ENCODE data around the gene SLC35G1.

The SLC35G1 gene

DNA sequence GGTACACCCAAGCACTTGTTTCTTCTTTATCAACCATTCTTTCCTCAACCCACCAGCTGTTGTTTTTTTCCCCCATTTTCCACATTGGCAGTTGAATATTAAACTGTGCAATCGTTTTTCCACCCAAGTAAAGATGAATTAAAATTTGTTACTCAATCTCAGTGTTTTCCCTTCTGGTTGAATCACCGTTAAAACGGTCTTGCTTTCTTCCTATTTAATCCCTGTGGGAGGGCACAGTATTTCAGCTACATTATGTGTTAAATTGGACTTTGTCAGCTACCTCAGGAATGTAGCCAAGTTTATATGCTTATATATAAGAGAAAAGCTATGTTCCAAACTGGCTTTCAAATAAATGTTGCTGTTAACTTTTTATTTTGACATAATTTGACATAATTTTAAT is 19.9 kb downstream of the SLC35G1 start:
- no peak overlapping the region for H3K27ac ChIP-seq (replicated peaks; ENCODE audit: low read length)
- H3K9ac ChIP-seq (ENCODE audit: low read depth, low read length, poor library complexity) = no peak overlapping the region
- whole genome bisulfite sequencing, 2 donors (ENCODE audit: extremely low coverage in 2 of 2, insufficient read length in 2 of 2, insufficient replicate concordance in 1 of 2) = no CpG with 5 or more reads among the region's 3 CpGs
- H3K79me1 ChIP-seq (ENCODE audit: low read depth, low read length) = no peaks in the 10 kb centered on the region
- H2BK12ac ChIP-seq (ENCODE audit: low read length) = no peak overlapping the region
- no peak overlapping the region for H2BK5ac ChIP-seq (ENCODE audit: low read length)
- DNase-seq (ENCODE audit: low spot score) = no peak
- no peaks in the 10 kb centered on the region for H3K4me1 ChIP-seq (ENCODE audit: control insufficient read depth in 2 of 2, insufficient read depth in 1 of 2, low read depth in 1 of 2, low read length in 2 of 2)
- no peak overlapping the region for H3K4me3 ChIP-seq (ENCODE audit: low read length in 2 of 2)
- no peak overlapping the region for H3K4ac ChIP-seq (ENCODE audit: low read length)
- no peak overlapping the region for H2BK15ac ChIP-seq (ENCODE audit: low read length)
- no peak overlapping the region for H4K8ac ChIP-seq (ENCODE audit: low read depth, low read length)
- no peak overlapping the region for H4K91ac ChIP-seq (ENCODE audit: low read depth, low read length, poor library complexity)
- H2BK120ac ChIP-seq (ENCODE audit: low read depth, low read length) = no peak overlapping the region
- no peak overlapping the region for H2AK5ac ChIP-seq (ENCODE audit: low read depth, low read length)
- no peaks in the 10 kb centered on the region for H3K9me3 ChIP-seq (replicated peaks in 1 of 2; ENCODE audit: control insufficient read depth in 2 of 2, insufficient read depth in 1 of 2, low read depth in 1 of 2, low read length in 2 of 2)
- H3K4me2 ChIP-seq (ENCODE audit: insufficient read depth, low read length, poor library complexity, severe bottlenecking) = no peak overlapping the region
- no peaks in the 10 kb centered on the region for H3K27me3 ChIP-seq (ENCODE audit: control insufficient read depth in 3 of 3, insufficient read depth in 3 of 3, low read depth in 1 of 3, low read length in 3 of 3)
- H3K18ac ChIP-seq (ENCODE audit: low read length) = no peak overlapping the region
- H2AFZ ChIP-seq (ENCODE audit: low read length) = no peak overlapping the region
- peaks cover 2 to 5% of the 10 kb centered on the region in 2 donors for H3K36me3 ChIP-seq (replicated peaks in 1 of 2; ENCODE audit: control insufficient read depth in 2 of 2, insufficient read depth in 2 of 2, low read length in 2 of 2)
- H3K14ac ChIP-seq (ENCODE audit: low read length) = no peak overlapping the region
- H3K23ac ChIP-seq (ENCODE audit: low read depth, low read length, poor library complexity) = no peak overlapping the region

DNA sequence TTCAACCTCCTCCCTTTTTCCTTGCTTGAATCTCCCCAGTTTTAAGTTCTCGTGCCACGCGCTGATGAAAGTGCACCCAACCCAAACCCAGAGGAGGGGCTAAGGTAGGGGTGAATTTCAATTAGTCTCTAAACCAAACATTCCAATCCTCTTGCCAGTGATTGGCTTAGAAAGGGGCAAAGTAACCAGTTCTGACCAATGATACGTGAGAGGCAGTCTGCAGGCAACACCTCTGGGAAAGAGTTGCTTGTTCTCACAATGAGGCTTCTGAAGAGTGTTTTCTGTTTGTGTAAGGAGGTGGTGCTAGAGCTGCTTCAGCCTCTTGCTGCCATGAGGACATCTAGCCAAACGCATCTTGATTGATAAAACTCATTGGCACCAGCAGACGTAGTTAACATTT is 21.8 kb downstream of the SLC35G1 start:
- no peak overlapping the region for H2BK15ac ChIP-seq (ENCODE audit: low read length)
- H4K91ac ChIP-seq (ENCODE audit: low read depth, low read length, poor library complexity) = no peak overlapping the region
- no peak overlapping the region for H2BK120ac ChIP-seq (ENCODE audit: low read depth, low read length)
- H3K14ac ChIP-seq (ENCODE audit: low read length) = no peak overlapping the region
- H3K9ac ChIP-seq (ENCODE audit: low read depth, low read length, poor library complexity) = no peak overlapping the region
- no peak for DNase-seq (ENCODE audit: low spot score)
- peaks cover 0 to 2% of the 10 kb centered on the region in 2 donors for H3K36me3 ChIP-seq (replicated peaks in 1 of 2; ENCODE audit: control insufficient read depth in 2 of 2, insufficient read depth in 2 of 2, low read length in 2 of 2)
- H4K8ac ChIP-seq (ENCODE audit: low read depth, low read length) = no peak overlapping the region
- H2BK5ac ChIP-seq (ENCODE audit: low read length) = no peak overlapping the region
- H3K27me3 ChIP-seq (ENCODE audit: control insufficient read depth in 3 of 3, insufficient read depth in 3 of 3, low read depth in 1 of 3, low read length in 3 of 3) = no peaks in the 10 kb centered on the region
- no peaks in the 10 kb centered on the region for H3K9me3 ChIP-seq (replicated peaks in 1 of 2; ENCODE audit: control insufficient read depth in 2 of 2, insufficient read depth in 1 of 2, low read depth in 1 of 2, low read length in 2 of 2)
- H2BK12ac ChIP-seq (ENCODE audit: low read length) = no peak overlapping the region
- no peak overlapping the region for H2AK5ac ChIP-seq (ENCODE audit: low read depth, low read length)
- no peak overlapping the region for H3K4ac ChIP-seq (ENCODE audit: low read length)
- H3K4me1 ChIP-seq (ENCODE audit: control insufficient read depth in 2 of 2, insufficient read depth in 1 of 2, low read depth in 1 of 2, low read length in 2 of 2) = no peaks in the 10 kb centered on the region
- no peak overlapping the region for H3K18ac ChIP-seq (ENCODE audit: low read length)
- H3K27ac ChIP-seq (replicated peaks; ENCODE audit: low read length) = no peak overlapping the region
- H3K23ac ChIP-seq (ENCODE audit: low read depth, low read length, poor library complexity) = no peak overlapping the region
- no peak overlapping the region for H3K4me3 ChIP-seq (ENCODE audit: low read length in 2 of 2)
- WGBS, 2 donors (ENCODE audit: extremely low coverage in 2 of 2, insufficient read length in 2 of 2, insufficient replicate concordance in 1 of 2) = no CpG with 5 or more reads among the region's 6 CpGs
- H2AFZ ChIP-seq (ENCODE audit: low read length) = no peak overlapping the region
- no peaks in the 10 kb centered on the region for H3K79me1 ChIP-seq (ENCODE audit: low read depth, low read length)
- H3K4me2 ChIP-seq (ENCODE audit: insufficient read depth, low read length, poor library complexity, severe bottlenecking) = no peak overlapping the region

DNA sequence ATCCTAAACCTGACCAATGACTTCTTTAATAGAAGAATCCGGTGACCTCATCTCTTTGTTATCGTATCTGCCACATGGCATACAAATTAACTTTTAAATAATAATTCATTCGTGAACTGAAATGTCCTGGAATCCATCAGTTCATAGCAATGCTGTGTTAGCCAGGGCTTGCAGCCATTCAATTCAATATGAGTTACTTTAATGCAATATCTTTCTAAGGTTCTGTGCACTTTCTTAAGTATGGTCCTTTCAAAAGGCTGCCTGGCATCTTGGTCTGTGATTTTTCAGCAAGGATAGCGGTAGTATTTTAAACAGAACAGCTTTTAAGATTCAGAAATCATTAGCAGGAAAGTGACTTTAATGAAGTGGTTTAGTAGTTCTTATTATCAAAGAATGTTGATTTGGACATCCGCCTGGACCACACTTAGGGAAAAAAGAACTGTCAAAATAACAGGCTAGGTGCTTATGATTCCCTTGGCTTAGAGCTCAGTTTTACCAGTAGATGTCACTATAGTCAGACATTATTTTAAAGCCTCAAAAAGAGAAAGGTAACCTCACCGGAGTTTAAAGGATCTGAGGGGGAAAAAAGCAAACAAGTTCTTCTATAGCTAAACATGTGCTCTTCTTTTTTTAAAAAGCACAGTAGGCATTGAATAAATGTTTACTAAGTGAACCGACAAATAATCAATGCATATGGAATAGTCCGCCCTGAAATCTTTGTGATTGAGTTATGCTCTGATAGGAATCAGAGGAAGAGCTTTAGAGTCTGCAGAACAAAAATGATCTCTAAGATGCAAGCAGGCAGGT is 22.7 kb downstream of the SLC35G1 start:
- H3K27me3 ChIP-seq (ENCODE audit: control insufficient read depth in 3 of 3, insufficient read depth in 3 of 3, low read depth in 1 of 3, low read length in 3 of 3) = no peaks in the 10 kb centered on the region
- H3K9ac ChIP-seq (ENCODE audit: low read depth, low read length, poor library complexity) = no peak overlapping the region
- H2AFZ ChIP-seq (ENCODE audit: low read length) = peak overlapping the region; percentile 16
- H3K4me3 ChIP-seq (ENCODE audit: low read length in 2 of 2) = no peak overlapping the region
- H3K18ac ChIP-seq (ENCODE audit: low read length) = no peak overlapping the region
- no peak overlapping the region for H2BK15ac ChIP-seq (ENCODE audit: low read length)
- no peak overlapping the region for H4K91ac ChIP-seq (ENCODE audit: low read depth, low read length, poor library complexity)
- no CpG with 5 or more reads among the region's 8 CpGs for WGBS, 2 donors (ENCODE audit: extremely low coverage in 2 of 2, insufficient read length in 2 of 2, insufficient replicate concordance in 1 of 2)
- no peaks in the 10 kb centered on the region for H3K9me3 ChIP-seq (replicated peaks in 1 of 2; ENCODE audit: control insufficient read depth in 2 of 2, insufficient read depth in 1 of 2, low read depth in 1 of 2, low read length in 2 of 2)
- H3K4ac ChIP-seq (ENCODE audit: low read length) = no peak overlapping the region
- no peak overlapping the region for H2BK12ac ChIP-seq (ENCODE audit: low read length)
- H3K4me1 ChIP-seq (ENCODE audit: control insufficient read depth in 2 of 2, insufficient read depth in 1 of 2, low read depth in 1 of 2, low read length in 2 of 2) = no peaks in the 10 kb centered on the region
- peaks cover 0 to 2% of the 10 kb centered on the region in 2 donors for H3K36me3 ChIP-seq (replicated peaks in 1 of 2; ENCODE audit: control insufficient read depth in 2 of 2, insufficient read depth in 2 of 2, low read length in 2 of 2)
- H2BK5ac ChIP-seq (ENCODE audit: low read length) = no peak overlapping the region
- H3K27ac ChIP-seq (replicated peaks; ENCODE audit: low read length) = no peak overlapping the region
- H3K14ac ChIP-seq (ENCODE audit: low read length) = no peak overlapping the region
- no peak overlapping the region for H3K4me2 ChIP-seq (ENCODE audit: insufficient read depth, low read length, poor library complexity, severe bottlenecking)
- H3K23ac ChIP-seq (ENCODE audit: low read depth, low read length, poor library complexity) = no peak overlapping the region
- DNase-seq (ENCODE audit: low spot score) = no peak
- H2BK120ac ChIP-seq (ENCODE audit: low read depth, low read length) = no peak overlapping the region
- no peaks in the 10 kb centered on the region for H3K79me1 ChIP-seq (ENCODE audit: low read depth, low read length)
- H2AK5ac ChIP-seq (ENCODE audit: low read depth, low read length) = no peak overlapping the region
- H4K8ac ChIP-seq (ENCODE audit: low read depth, low read length) = no peak overlapping the region

DNA sequence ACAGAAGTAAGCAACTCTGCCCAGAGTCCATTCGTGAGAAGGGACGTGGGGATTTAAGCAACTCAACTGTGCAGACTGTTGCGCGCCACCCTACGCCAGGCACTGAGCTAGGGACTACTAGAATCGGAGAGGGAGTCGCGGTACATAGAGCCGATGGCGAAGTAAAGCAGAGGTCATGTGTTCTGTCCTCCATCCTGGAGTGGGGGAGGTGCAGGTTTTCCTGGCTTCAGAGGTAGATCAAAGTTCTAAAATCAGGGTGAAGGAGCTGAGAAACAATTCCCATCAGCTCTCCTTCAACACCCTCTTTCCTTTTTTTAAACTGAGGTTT is 23.2 kb downstream of the SLC35G1 start:
- H2BK12ac ChIP-seq (ENCODE audit: low read length) = no peak overlapping the region
- H2BK120ac ChIP-seq (ENCODE audit: low read depth, low read length) = no peak overlapping the region
- H3K4me3 ChIP-seq (ENCODE audit: low read length in 2 of 2) = no peak overlapping the region
- H3K23ac ChIP-seq (ENCODE audit: low read depth, low read length, poor library complexity) = no peak overlapping the region
- H3K79me1 ChIP-seq (ENCODE audit: low read depth, low read length) = no peaks in the 10 kb centered on the region
- no peak overlapping the region for H4K8ac ChIP-seq (ENCODE audit: low read depth, low read length)
- H2BK15ac ChIP-seq (ENCODE audit: low read length) = no peak overlapping the region
- no peak overlapping the region for H2AK5ac ChIP-seq (ENCODE audit: low read depth, low read length)
- no peak overlapping the region for H3K4me2 ChIP-seq (ENCODE audit: insufficient read depth, low read length, poor library complexity, severe bottlenecking)
- H2AFZ ChIP-seq (ENCODE audit: low read length) = peak overlapping the region; percentile 16
- H4K91ac ChIP-seq (ENCODE audit: low read depth, low read length, poor library complexity) = no peak overlapping the region
- no peaks in the 10 kb centered on the region for H3K4me1 ChIP-seq (ENCODE audit: control insufficient read depth in 2 of 2, insufficient read depth in 1 of 2, low read depth in 1 of 2, low read length in 2 of 2)
- H3K18ac ChIP-seq (ENCODE audit: low read length) = no peak overlapping the region
- no peak overlapping the region for H3K9ac ChIP-seq (ENCODE audit: low read depth, low read length, poor library complexity)
- H3K4ac ChIP-seq (ENCODE audit: low read length) = no peak overlapping the region
- H3K27me3 ChIP-seq (ENCODE audit: control insufficient read depth in 3 of 3, insufficient read depth in 3 of 3, low read depth in 1 of 3, low read length in 3 of 3) = no peaks in the 10 kb centered on the region
- no CpG with 5 or more reads among the region's 10 CpGs for WGBS, 2 donors (ENCODE audit: extremely low coverage in 2 of 2, insufficient read length in 2 of 2, insufficient replicate concordance in 1 of 2)
- H2BK5ac ChIP-seq (ENCODE audit: low read length) = no peak overlapping the region
- H3K14ac ChIP-seq (ENCODE audit: low read length) = no peak overlapping the region
- no peak overlapping the region for H3K27ac ChIP-seq (replicated peaks; ENCODE audit: low read length)
- DNase-seq (ENCODE audit: low spot score) = no peak
- no peaks in the 10 kb centered on the region for H3K9me3 ChIP-seq (replicated peaks in 1 of 2; ENCODE audit: control insufficient read depth in 2 of 2, insufficient read depth in 1 of 2, low read depth in 1 of 2, low read length in 2 of 2)
- H3K36me3 ChIP-seq (replicated peaks in 1 of 2; ENCODE audit: control insufficient read depth in 2 of 2, insufficient read depth in 2 of 2, low read length in 2 of 2) = peaks cover 0 to 2% of the 10 kb centered on the region in 2 donors
